RWPE2 (cell line): ENCODE measurements around the gene OSM.
A peak's percentile ranks its signal among the peaks of the same experiment; 100 is the strongest.

ENCODE experiments used
- ATAC-seq: fragments of 200-7000 bp; cut with Tn5 transposase; 3 replicates; pipeline ENCODE4 v1.9.1; 2021; ENCODE audit warnings: low read depth
- DNase-seq: peaks from one replicate; pipeline ENCODE4 v3.0.0-alpha.2; 2020; ENCODE audit warnings: low spot score
- H3K27ac ChIP-seq: fragments of 450-650 bp; 2 replicates; pipeline ENCODE4 v1.5.1; 2017; ENCODE audit warnings: mild to moderate bottlenecking; ENCODE audit not compliant: poor library complexity, severe bottlenecking
- H3K27me3 ChIP-seq: fragments of 250-450 bp; sonication (Bioruptor Pico); 2 replicates; pipeline ENCODE4 v1.5.1; 2021; ENCODE audit warnings: mild to moderate bottlenecking, moderate library complexity; ENCODE audit not compliant: insufficient read depth, poor library complexity, severe bottlenecking
- H3K36me3 ChIP-seq: fragments of 250-450 bp; sonication (Bioruptor Pico); 2 replicates; pipeline ENCODE4 v1.5.1; 2020; ENCODE audit warnings: low read depth, mild to moderate bottlenecking, moderate library complexity
- H3K4me1 ChIP-seq: fragments of 250-450 bp; sonication (Bioruptor Pico); 2 replicates; pipeline ENCODE4 v1.5.1; 2021; ENCODE audit warnings: mild to moderate bottlenecking, moderate library complexity; ENCODE audit not compliant: insufficient read depth, poor library complexity, severe bottlenecking
- H3K4me3 ChIP-seq: fragments of 250-450 bp; sonication (Bioruptor Pico); 2 replicates; pipeline ENCODE4 v1.5.1; 2021; ENCODE audit warnings: mild to moderate bottlenecking, moderate library complexity; ENCODE audit not compliant: severe bottlenecking
- H3K9me3 ChIP-seq: fragments of 250-450 bp; sonication (Bioruptor Pico); 2 replicates; pipeline ENCODE4 v1.5.1; 2021; ENCODE audit warnings: mild to moderate bottlenecking, moderate library complexity; ENCODE audit not compliant: severe bottlenecking
- CTCF ChIP-seq: fragments of 450-650 bp; IDR thresholded peaks from one replicate; pipeline ENCODE4 v1.5.1; 2017; ENCODE audit warnings: mild to moderate bottlenecking, moderate library complexity; ENCODE audit not compliant: poor library complexity, severe bottlenecking

OSM gene

GRCh38 chr22:30228509-30229359, 37.9 kb downstream of the OSM start:
- ATAC-seq, result peak; percentile 68
- no peak for TF ChIP-seq CTCF
- no peak for DNase-seq
- Histone ChIP-seq H3K4me3 (no peak overlapping the region), H3K27me3 (no peaks in the 10 kb centered on the region), H3K27ac (peak overlapping the region; percentile 48), H3K36me3 (no peaks in the 10 kb centered on the region), H3K4me1 (peaks cover 21% of the 10 kb centered on the region), H3K9me3 (no peaks in the 10 kb centered on the region)

DNA sequence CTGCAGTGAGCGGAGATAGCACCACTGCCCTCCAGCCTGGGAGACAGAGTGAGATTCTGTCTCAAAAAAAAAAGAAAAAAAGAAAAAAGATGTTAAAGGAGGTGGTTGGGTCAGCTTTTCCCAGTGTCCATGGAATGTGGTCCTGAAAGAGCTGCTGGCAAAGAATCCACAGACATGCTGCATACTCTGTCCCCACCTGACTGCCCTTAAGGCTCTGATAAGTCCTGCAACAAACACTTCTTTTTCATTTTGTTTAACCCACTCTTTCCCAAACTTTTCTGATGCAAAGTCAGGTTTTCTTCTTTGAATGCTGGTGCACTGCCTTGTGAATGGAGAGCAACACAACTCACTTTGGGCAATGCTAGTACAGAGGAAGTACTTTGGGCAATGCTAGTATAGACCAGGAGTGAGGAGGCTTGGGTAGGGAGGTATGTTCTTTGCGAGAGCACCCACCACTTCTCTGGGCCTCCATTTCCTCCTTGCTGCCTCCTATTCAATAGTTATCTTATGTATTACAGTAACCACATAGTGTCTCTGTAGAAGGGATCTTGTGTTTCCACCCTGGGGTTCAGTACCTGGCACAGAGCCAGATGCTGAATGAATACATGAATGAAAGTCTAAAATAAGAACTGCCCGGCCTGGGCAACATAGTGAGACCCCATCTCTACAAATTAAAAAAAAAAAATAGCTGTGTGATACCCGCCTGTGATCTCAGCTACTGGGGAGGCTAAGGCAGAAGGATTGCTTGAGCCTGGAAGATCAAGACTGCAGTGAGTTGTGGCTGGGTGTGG, 39.0 kb downstream of the OSM start:
- DNase-seq (no peak), ATAC-seq (no peak)
- no peak for TF ChIP-seq CTCF

GRCh38 chr22:30226192-30226832, 40.3 kb downstream of the OSM start:
- no peak for DNase-seq
- Histone ChIP-seq H3K4me1 (peaks cover 21% of the 10 kb centered on the region), H3K9me3 (no peaks in the 10 kb centered on the region), H3K4me3 (no peak overlapping the region), H3K27me3 (no peaks in the 10 kb centered on the region), H3K27ac (no peak overlapping the region), H3K36me3 (no peaks in the 10 kb centered on the region)
- no peak for TF ChIP-seq CTCF
- ATAC-seq, result peak; percentile 38; the same call in 1 of the 3 replicates

More for the DNA sequence above, 39.0 kb downstream of the OSM start:
- no peaks in the 10 kb centered on the region for H3K36me3 ChIP-seq
- peaks cover 21% of the 10 kb centered on the region for H3K4me1 ChIP-seq
- H3K4me3 ChIP-seq, result no peak overlapping the region
- H3K27ac ChIP-seq, result peak overlapping the region; percentile 48
- H3K9me3 ChIP-seq, result no peaks in the 10 kb centered on the region
- H3K27me3 ChIP-seq, result no peaks in the 10 kb centered on the region

- ATAC-seq (no peak), DNase-seq (no peak)
- Histone ChIP-seq H3K9me3 (no peaks in the 10 kb centered on the region), H3K4me1 (peaks cover 21% of the 10 kb centered on the region), H3K27ac (no peak overlapping the region), H3K4me3 (no peak overlapping the region), H3K27me3 (no peaks in the 10 kb centered on the region), H3K36me3 (no peaks in the 10 kb centered on the region)
- TF ChIP-seq CTCF, result no peak
Observed at GRCh38 chr22:30225220-30225927, 41.3 kb downstream of the OSM start.
